GM21526 (cell line): Measurements from ENCODE around the gene MYBPC2.

Source experiments
- ATAC-seq: cut with Tn5 transposase; IDR thresholded peaks from one replicate; pipeline ENCODE4 v1.9.1; 2021; ENCODE audit warnings: moderate library complexity; ENCODE audit not compliant: unreplicated experiment, low FRiP score

The MYBPC2 gene

GRCh38 chr19:50512999-50513745 lies 80.5 kb downstream of the MYBPC2 start:
- no peak for ATAC-seq

GRCh38 chr19:50513746-50514345 lies 81.2 kb downstream of the MYBPC2 start, which contains the start of gene ASPDH:
Gene ASPDH (minus strand): TSS chr19:50513913. CDS start chr19:50513823, 90 bp downstream.
- no peak for ATAC-seq

- no peak for ATAC-seq
Observed at GRCh38 chr19:50514346-50515167, 81.9 kb downstream of the MYBPC2 start.

GRCh38 chr19:50515168-50515561 lies 82.5 kb downstream of the MYBPC2 start:
- ATAC-seq = no peak
